PC-9 (cell line): ENCODE data around the gene TMEM171. TPM values are rescaled to one million over a fixed set of nuclear protein-coding genes. Genes with fewer than 3 reads are reported as not detected.

Experiments used
- BruUV-seq: library from RNA; stranded (reverse); fragments of 400-500 nt; replicated peaks from 2 replicates; lab custom pipeline; 2021; lab: Mats Ljungman, UMichigan
- CTCF ChIA-PET: fragments of 300-600 bp; sonication (Branson Sonifier 250); formaldehyde crosslinking; loops from one replicate; lab custom pipeline; 2022; ENCODE audit warnings: antibody characterized with exemption; lab: Charles Lee
- POLR2A ChIA-PET: fragments of 300-600 bp; sonication (Branson Sonifier 250); formaldehyde crosslinking; loops from one replicate; lab custom pipeline; 2022; ENCODE audit warnings: antibody characterized with exemption; ENCODE audit not compliant: unreplicated experiment; lab: Charles Lee
- DNase-seq, 2 experiments: peaks; one replicate each; pipeline versions ENCODE4 v3.0.0 to v3.0.0-alpha.2; 2015 to 2022; ENCODE audit warnings: mixed read lengths in 1 of 2
- H2AFZ ChIP-seq: fragments of 200-600 bp; sonication (generic); 2 replicates; pipeline ENCODE4 v1.8.1; 2017; ENCODE audit warnings: antibody characterized with exemption
- H3F3A ChIP-seq: fragments of 200-600 bp; sonication (generic); 2 replicates; pipeline ENCODE4 v1.8.1; 2017; ENCODE audit warnings: antibody characterized with exemption, mild to moderate bottlenecking, low read depth; ENCODE audit not compliant: insufficient read depth
- H3K27ac ChIP-seq: fragments of 200-600 bp; sonication (generic); 2 replicates; pipeline ENCODE4 v1.6.1; 2016; ENCODE audit warnings: mixed run types
- H3K27me3 ChIP-seq: fragments of 200-600 bp; sonication (generic); 2 replicates; pipeline ENCODE4 v1.6.1; 2016; ENCODE audit warnings: low read depth, mixed run types; ENCODE audit not compliant: insufficient read depth
- H3K36me3 ChIP-seq: fragments of 200-600 bp; sonication (generic); 2 replicates; pipeline ENCODE4 v1.6.1; 2016; ENCODE audit warnings: low read depth, mixed run types
- H3K4me1 ChIP-seq: fragments of 200-600 bp; sonication (generic); replicated peaks from 2 replicates; pipeline ENCODE4 v1.6.1; 2016; ENCODE audit warnings: mixed run types; ENCODE audit not compliant: insufficient read depth
- H3K4me2 ChIP-seq: fragments of 200-600 bp; sonication (generic); 2 replicates; pipeline ENCODE4 v1.6.1; 2017; ENCODE audit warnings: mixed run types
- H3K4me3 ChIP-seq: fragments of 200-600 bp; sonication (generic); 2 replicates; pipeline ENCODE4 v1.6.1; 2016; ENCODE audit warnings: mixed run types
- H3K79me2 ChIP-seq: fragments of 200-600 bp; sonication (generic); 2 replicates; pipeline ENCODE4 v1.6.1; 2017; ENCODE audit warnings: low read depth, mixed run types
- H3K9me2 ChIP-seq: fragments of 200-600 bp; sonication (generic); 2 replicates; pipeline ENCODE4 v1.8.1; 2017; ENCODE audit warnings: mild to moderate bottlenecking; ENCODE audit not compliant: insufficient read depth
- H3K9me3 ChIP-seq: fragments of 200-600 bp; sonication (generic); 2 replicates; pipeline ENCODE4 v1.8.1; 2016; ENCODE audit warnings: low read depth; ENCODE audit not compliant: insufficient read depth
- H4K20me1 ChIP-seq: fragments of 200-600 bp; sonication (generic); 2 replicates; pipeline ENCODE4 v1.8.1; 2017; ENCODE audit not compliant: insufficient read depth
- CTCF ChIP-seq: fragments of 200-600 bp; sonication (generic); conservative IDR thresholded peaks from 2 replicates; pipeline ENCODE4 v1.6.1; 2017; ENCODE audit warnings: mixed run types, antibody characterized with exemption, mild to moderate bottlenecking, moderate library complexity
- EZH2 ChIP-seq: fragments of 200-600 bp; sonication (generic); IDR thresholded peaks from 2 replicates; pipeline ENCODE4 v1.8.0; 2017; ENCODE audit warnings: antibody characterized with exemption, low read depth
- intact Hi-C: fragments of 100-400 bp; cut with micrococcal nuclease; formaldehyde crosslinking; loops from one replicate; pipeline ENCODE4 v1.10.0; 2022; ENCODE audit not compliant: unreplicated experiment
- total RNA-seq: library from RNA; stranded (reverse); gene quantifications from 2 replicates; pipeline ENCODE4 v1.2.3, GENCODE V29; 2021

The TMEM171 gene
- total RNA-seq, 1 experiment from 2014 or later: 7.8 TPM

- Histone ChIP-seq H3K36me3 (no peaks in the 10 kb centered on the region), H4K20me1 (no peaks in the 10 kb centered on the region), H3K9me3 (no peaks in the 10 kb centered on the region), H3K4me2 (no peak overlapping the region), H3K4me1 (no peaks in the 10 kb centered on the region), H3K27me3 (no peaks in the 10 kb centered on the region), H3K27ac (no peak overlapping the region), H3K4me3 (no peak overlapping the region), H3K9me2 (no peaks in the 10 kb centered on the region), H3K79me2 (no peaks in the 10 kb centered on the region), H3F3A (no peaks in the 10 kb centered on the region), H2AFZ (no peak overlapping the region)
- TF ChIP-seq EZH2: no peak
- TF ChIP-seq CTCF: no peak
- DNase-seq: no peak
- CTCF ChIA-PET: interaction anchor here (0.8 to 1.1 kb wide), 2 partner anchors 81 to 313 kb away, joined by 3 read pairs; no protein-coding TSS in a partner anchor
- POLR2A ChIA-PET: no interaction called here
- intact Hi-C loops: loop anchor here (5.0 kb wide), 1 partner anchor 314 kb away; no protein-coding TSS in a partner anchor
- no TSS peak for BruUV-seq
Observed at GRCh38 chr5:73137563-73138530, 17.5 kb downstream of the TMEM171 start.

GRCh38 chr5:73139485-73139884 is 19.1 kb downstream of the TMEM171 start:
- H3K4me2 ChIP-seq: no peak overlapping the region
- POLR2A ChIA-PET: no interaction called here
- no TSS peak for BruUV-seq
- no peak for DNase-seq
- no peak overlapping the region for H3K4me3 ChIP-seq
- CTCF ChIA-PET: no interaction called here
- H3K9me3 ChIP-seq: no peaks in the 10 kb centered on the region
- no peaks in the 10 kb centered on the region for H3K79me2 ChIP-seq
- no peak overlapping the region for H3K27ac ChIP-seq
- TF ChIP-seq EZH2 (no peak), CTCF (no peak)
- H3K27me3 ChIP-seq: no peaks in the 10 kb centered on the region
- H3F3A ChIP-seq: no peaks in the 10 kb centered on the region
- H3K4me1 ChIP-seq: no peaks in the 10 kb centered on the region
- intact Hi-C loops: loop anchor here (5.0 kb wide), 1 partner anchor 313 kb away; no protein-coding TSS in a partner anchor
- no peak overlapping the region for H2AFZ ChIP-seq
- H3K36me3 ChIP-seq: no peaks in the 10 kb centered on the region
- no peaks in the 10 kb centered on the region for H3K9me2 ChIP-seq
- no peaks in the 10 kb centered on the region for H4K20me1 ChIP-seq

- Histone ChIP-seq H3K79me2 (no peaks in the 10 kb centered on the region), H3K4me1 (no peaks in the 10 kb centered on the region), H3K4me3 (no peak overlapping the region), H3K9me2 (no peaks in the 10 kb centered on the region), H3K9me3 (no peaks in the 10 kb centered on the region; the same call in 1 of the 2 replicates), H3F3A (no peaks in the 10 kb centered on the region), H2AFZ (no peak overlapping the region), H3K4me2 (no peak overlapping the region), H4K20me1 (no peaks in the 10 kb centered on the region), H3K27me3 (no peaks in the 10 kb centered on the region), H3K36me3 (no peaks in the 10 kb centered on the region), H3K27ac (no peak overlapping the region)
- CTCF ChIA-PET: no interaction called here
- no peak for TF ChIP-seq EZH2
- TF ChIP-seq CTCF: no peak
- BruUV-seq: no TSS peak
- POLR2A ChIA-PET: no interaction called here
- intact Hi-C loops: no loop called here
- DNase-seq: no peak
Observed at GRCh38 chr5:73140801-73141200, 20.4 kb downstream of the TMEM171 start.
